ENCODE results near the gene PTPN2.
"Not testable (repeated sequence)": the region's sequence is repeated elsewhere in the genome, so short reads cannot be mapped to it uniquely, and the experiment has no call there.

The PTPN2 gene

DNA sequence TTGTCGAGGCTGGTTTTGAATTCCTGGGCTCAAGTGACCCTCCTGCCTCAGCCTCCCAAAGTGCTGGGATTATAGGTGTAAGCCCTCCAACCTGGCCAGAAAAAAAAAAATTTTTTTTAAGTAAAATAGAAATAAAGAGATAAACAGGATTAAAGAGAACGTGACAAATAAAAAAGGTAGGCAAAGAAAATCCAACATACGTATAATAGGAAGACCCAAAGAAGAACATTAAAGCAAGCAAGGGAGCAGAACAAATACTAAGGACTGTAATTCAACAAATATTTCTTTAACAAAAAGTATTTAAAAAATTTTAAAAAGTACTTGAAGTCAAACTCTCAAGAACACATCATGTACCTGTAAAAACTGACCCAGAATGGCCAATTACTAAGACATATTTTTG is 56.4 kb downstream of the PTPN2 start:
- DNase-seq (ENCODE audit: low read depth in 1 of 2, low spot score in 1 of 2): no peak

DNA sequence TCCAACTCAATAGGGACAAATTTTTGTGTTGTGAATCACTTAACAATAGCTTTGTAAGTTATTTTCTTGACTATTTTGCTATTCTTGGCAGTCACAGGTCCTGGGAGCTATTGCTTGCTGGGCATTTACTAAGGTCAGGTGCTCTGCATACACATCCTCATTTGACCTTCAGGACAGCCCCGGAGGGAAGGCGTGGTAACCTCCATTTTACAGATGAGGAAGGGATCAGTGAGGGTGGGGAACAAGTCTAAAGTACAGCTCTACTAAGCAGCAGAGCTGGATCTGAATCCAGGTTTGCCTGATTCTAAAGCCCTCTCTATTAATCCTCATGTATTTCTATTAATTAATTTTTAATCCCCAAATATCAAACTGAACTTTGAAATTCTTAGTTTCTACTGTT is 58.8 kb downstream of the PTPN2 start:
- no peak for DNase-seq (ENCODE audit: low read depth in 1 of 2, low spot score in 1 of 2)

DNA sequence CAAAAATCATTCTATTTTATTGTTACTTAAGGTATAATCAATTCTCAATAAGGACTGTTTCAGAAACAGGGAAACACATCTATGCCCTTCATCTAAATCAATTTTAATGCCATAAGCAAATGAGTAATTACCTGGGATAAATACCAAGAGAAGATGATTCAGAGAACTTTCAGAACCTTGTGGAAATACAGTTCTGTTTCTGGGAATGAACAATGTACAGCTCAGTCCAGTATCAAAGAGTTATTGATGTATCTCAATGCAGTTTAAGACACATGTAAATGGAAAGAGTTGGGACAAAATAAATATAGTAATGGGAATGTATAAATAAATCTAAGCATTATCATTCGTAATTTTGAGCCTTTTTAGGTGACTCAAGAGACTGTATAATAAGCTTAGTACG is 60.1 kb downstream of the PTPN2 start:
- DNase-seq (ENCODE audit: low read depth in 1 of 2, low spot score in 1 of 2): no peak

DNA sequence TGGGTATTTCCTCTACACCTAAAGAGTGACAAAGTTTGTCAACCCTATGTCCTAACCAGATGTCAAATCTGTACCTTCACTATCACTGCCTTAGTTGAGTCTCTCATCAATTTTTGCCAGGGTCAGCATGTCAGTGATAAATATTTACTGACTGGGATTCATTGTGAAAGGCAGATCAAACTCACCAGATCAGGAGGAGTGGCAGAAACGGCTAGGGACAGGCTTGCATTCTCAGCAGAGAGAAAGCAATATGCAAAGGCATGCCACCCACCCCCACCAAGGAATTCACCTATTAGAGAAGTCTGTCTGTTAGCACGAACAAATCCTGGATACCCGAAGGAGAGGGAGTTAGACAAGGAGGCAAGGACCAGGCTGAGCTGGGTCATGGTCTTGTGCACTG is 62.6 kb downstream of the PTPN2 start:
- DNase-seq (ENCODE audit: low read depth in 1 of 2, low spot score in 1 of 2): no peak

DNA sequence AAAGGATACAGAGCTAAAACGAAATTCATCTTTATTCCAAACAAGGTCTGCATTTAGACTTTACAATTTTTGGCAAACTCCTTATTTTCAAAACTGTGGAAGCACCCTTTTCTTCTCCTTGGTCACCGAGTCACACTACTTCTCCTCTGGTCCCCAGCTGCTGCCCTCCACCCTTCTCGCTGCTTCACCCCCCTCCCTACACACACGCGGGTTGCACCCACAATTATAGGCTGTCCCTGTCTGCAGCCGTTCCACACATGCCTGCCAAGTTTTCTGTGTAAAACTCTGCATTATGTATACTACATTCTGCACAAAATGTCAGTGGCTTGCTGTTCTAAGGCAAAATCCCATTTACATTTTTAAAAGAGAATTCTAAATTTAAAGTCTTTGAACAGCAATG is 63.5 kb downstream of the PTPN2 start:
- DNase-seq (ENCODE audit: low read depth in 1 of 2, low spot score in 1 of 2): no peak

DNA sequence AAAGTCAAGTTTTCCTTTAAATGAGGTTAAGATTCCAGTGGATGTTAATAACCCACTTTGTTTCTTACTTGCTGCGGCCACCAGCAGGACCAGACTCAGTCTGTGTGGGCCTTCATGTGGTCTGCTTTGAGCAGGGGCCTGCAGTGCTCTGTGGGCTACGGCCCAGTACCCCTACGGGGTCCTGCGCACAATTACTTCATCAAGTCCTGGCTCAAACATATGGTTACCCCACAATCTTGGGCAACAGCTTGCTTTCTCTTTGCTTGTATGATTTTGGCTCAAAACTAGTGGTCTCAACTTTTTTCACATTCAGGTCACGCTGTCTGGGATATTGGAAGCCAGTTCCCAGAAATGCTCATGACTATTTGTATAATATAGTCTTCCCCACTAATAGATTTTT is 64.2 kb downstream of the PTPN2 start:
- DNase-seq (ENCODE audit: low read depth in 1 of 2, low spot score in 1 of 2): no peak

DNA sequence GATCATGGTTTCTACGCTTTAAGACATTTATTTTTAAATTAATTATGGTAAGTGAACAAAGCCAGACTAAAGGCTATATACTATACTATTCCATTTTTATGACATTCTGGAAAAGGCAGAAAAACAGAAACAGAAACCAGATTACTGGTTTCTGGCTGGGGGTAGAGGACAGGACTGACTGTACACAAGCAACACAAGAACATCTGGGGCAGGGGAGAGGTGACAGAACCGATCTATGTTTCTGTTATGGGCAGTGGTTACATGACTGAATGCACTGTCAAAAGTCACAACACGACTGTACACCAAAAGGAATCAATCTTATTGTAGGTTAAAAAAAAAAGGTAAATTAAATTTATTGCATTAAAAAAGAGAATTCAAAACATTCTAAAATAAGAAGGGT is 64.7 kb downstream of the PTPN2 start:
- DNase-seq (ENCODE audit: low read depth in 1 of 2, low spot score in 1 of 2): no peak

DNA sequence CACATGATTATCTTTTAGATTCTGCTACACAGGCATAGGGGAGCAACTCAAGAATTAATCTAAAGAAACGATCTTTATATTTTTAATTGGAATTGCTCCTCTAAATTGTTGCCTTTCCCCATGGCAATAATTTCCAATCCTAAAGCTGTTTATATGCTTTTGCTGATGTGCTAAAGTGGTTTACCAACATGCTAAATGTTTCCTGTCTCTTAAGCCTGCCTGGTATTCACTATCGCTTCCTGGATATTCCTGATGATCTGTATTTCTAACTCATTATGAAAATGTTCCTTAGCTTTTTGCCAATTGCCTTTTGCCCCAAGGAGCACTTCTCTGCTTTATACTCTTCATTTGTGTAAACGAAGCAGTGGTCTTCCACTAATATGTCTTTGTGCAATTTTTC is 65.8 kb downstream of the PTPN2 start:
- no peak for DNase-seq (ENCODE audit: low read depth in 1 of 2, low spot score in 1 of 2)

DNA sequence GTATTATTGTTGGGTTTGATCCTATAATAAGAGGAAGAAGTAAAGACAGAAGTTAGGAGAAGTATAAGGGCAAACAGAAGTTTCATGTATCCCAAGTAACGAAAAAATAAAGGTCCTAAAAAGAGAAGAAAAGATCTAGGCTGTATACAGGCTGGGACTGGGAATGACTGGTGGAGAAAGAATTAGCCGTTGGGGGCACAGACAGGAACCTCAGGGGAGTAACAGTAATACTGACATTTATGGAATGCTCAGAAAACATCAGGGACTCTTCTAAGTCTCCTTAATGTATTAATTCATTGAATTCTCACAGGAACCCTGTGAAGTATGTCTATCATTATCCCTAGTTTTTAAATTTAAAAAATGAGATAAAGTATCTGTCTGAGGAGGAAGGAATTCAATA is 67.6 kb downstream of the PTPN2 start:
- no peak for DNase-seq (ENCODE audit: low read depth in 1 of 2, low spot score in 1 of 2)

DNA sequence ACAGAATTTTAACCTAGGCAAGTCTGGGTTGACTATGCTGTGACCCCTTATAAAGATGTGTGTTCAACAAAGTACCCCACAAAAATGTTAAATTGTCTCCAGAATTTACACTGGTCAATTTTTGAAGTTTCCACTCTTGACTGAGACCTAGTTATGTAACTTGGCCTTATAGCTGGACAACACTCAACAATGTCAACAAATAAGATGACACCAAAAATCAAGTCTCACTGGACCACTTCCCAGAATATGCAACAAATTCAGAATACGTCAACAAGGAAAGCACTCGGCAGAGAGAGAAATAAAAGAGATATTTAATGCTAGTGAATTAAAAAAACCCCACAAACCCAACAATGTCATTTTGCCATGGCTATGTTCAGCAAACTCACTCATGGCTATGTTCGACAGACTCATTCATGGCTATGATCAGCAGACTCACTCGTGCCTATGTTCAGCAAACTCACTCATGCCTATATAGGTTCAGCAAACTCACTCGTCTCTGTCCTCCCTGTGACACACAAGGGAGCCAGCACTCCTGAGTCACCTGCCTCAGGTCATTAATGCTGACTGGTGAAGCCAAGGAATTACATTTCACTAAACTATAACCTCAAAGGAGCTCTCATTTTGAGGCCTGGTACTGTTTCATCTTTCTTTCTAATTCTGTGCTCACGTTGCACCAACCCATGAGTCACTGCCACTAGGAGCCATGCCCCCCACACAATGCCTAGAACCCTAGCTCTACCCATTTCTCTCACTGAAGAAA is 72.7 kb downstream of the PTPN2 start:
- no peak for DNase-seq (ENCODE audit: low read depth in 1 of 2, low spot score in 1 of 2)

DNA sequence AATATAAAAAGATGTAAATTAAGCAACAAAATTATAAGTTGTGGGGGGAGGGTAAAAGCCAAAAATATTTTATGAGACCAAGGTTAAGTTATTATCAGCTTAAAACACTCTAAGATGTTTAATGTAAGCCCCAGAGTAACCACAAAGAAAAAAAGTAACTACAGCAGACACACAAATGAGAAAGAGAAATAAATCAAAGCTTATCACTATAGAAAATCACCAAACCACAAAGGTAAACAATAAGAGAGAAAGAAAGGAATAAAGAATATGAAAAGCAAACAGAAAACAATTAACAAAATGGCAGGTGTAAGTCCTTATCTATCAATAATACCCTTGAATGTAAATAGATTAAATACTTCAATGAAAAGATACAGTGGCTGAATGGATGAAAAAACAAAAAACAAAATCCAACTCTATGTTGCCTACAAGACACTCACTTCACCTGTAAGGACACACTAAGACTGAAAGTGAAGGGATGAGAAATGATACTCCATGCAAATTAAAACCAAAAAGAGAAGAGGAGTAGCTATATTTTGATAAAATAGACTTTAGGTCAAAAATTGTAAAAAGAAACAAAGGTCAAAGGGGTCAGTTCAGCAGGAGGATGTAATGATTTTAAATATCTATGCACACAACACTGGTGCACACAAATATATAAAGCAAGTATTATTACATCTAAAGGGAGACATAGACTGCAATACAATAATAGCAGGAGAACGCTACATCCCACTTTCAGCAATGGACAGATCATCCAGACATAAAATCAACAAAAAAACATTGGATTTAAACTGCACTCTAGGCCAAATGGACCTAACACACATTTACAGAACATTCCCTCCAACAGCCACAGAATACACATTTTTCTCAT is 80.7 kb downstream of the PTPN2 start:
- no peak for DNase-seq (ENCODE audit: low read depth in 1 of 2, low spot score in 1 of 2)

DNA sequence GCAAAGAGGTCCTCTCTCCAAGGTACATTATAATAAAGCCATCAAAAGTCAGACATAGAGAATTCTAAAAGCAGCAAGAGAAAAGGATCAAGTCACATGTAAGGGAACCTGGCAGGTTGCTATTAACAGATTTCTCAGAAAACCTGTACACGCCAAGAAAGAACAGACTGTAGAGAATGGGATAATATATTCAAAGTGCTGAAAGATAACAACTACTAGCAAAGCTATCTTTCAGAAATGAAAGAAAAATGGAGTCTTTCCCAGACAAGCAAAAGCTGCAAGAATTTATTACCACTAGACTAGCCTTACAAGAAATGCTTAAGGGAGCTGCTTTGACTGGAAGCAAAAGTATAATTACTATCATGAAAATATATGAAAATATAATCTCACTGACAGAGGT is 81.5 kb downstream of the PTPN2 start:
- DNase-seq (ENCODE audit: low read depth in 1 of 2, low spot score in 1 of 2): no peak

DNA sequence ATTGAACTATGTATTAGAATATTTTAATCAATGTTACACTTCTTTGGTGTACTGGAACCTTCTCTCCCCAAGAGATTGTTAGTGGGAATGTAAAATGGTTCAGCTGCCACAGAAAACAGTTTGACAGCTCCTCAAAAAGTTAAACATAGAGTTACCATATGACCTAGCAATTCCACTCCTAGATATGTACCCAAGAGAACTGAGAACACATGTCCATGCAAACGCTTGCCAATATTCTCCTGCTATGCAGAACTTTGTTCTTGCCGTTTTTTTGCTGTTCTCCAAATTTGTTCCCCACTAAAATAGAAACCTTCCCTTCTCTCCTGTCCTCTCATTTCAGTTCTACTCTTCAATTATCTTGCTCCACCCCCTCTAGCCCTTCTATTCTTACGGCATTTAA is 87.6 kb downstream of the PTPN2 start:
- DNase-seq (ENCODE audit: low read depth in 1 of 2, low spot score in 1 of 2): no peak

DNA sequence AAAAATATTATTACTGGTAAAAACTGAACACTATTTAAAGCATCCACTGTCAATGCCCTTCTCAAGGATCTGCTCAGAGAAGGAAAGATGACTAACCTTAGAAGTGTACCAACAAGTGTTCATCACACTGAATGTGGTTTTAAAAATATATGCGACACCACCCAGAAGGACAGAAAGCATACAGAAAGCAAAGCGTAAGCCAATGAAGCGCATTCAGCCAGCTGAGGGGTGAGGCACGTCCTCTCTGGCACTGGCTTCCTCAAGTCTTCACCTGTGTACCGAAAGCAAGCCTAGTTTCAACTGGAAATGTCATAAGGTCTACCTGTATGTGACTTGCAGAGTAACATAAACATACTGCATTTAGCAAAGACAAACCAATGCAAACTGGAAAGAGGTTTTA is 92.4 kb downstream of the PTPN2 start:
- no peak for DNase-seq (ENCODE audit: low read depth in 1 of 2, low spot score in 1 of 2)

DNA sequence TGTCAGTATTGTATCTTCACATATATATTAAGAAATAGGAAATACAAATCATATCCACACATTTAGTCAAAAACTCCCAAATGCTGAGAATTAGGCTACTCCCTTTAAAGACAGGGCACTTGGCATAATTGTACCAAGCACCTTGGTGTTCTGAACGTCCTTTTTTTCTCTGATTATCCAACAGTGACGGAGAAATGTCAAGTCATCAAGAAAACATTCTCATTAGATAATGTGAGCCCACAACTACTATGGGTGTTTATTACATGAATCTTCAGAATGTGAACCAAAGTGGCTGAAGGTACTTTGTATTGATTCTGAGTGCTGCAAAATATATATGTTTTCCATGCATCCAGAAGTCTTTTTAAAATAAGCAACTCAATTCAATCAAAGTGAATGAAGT is 97.4 kb downstream of the PTPN2 start:
- DNase-seq (ENCODE audit: low read depth in 1 of 2, low spot score in 1 of 2): no peak

DNA sequence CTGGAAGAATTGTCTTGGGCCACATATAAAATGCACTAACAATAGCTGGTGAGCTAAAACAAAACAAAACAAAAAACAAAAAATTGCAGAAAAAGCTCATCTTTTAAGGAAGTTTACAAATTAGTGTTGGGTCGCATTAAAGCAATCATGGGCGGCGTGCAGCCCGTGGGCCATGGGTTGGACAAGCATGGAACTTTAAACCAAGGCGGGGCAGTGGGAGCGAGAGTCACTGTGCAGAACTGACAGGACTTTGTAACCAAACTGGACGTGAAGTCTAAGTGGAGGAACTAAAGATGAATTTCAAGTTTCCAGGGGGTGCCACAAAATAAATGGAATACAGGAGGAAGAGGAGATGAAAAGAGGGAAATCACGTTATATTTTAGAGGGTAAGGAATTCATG is 100.5 kb downstream of the PTPN2 start:
- DNase-seq (ENCODE audit: low read depth in 1 of 2, low spot score in 1 of 2): no peak

DNA sequence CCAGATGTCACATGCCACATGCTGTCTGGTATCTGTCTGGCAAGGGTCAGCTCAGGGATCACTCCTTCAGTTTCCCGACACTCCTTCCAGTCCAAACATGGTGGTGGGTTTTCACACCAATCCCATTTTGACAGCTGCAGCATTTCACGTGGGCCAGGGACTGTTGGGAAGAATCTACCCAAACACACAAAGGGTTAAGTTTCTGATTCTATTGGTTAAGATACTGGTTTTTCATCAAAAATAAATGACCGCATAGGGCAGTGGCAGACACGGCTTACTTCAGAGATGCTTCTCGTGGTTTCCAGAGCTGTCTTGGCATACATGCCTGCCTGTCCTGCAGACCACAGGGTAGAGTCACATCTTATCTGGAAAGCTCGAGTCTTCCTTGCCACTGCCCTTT is 101.5 kb downstream of the PTPN2 start:
- DNase-seq (ENCODE audit: low read depth in 1 of 2, low spot score in 1 of 2): no peak

DNA sequence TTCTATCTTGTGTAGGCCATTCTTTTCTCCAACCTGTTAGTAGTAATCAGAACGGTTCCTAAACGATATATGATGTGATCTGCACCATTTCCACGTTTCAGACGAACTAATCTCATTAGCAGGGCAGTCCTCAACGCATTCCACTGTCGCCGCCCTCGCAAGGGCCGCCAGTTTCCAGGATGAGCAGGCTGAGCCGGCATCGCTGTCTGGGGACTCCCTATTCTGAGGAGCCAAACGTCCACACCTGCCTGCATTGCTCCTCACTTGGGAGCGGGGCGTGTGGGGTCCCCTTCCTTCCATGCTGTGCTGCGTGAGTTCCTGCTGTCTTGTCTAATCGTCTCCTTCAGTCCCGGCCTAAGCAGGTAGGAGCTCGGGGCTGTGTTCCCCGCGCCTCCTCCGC is 104.6 kb downstream of the PTPN2 start:
- DNase-seq (ENCODE audit: low read depth in 1 of 2, low spot score in 1 of 2): no peak

DNA sequence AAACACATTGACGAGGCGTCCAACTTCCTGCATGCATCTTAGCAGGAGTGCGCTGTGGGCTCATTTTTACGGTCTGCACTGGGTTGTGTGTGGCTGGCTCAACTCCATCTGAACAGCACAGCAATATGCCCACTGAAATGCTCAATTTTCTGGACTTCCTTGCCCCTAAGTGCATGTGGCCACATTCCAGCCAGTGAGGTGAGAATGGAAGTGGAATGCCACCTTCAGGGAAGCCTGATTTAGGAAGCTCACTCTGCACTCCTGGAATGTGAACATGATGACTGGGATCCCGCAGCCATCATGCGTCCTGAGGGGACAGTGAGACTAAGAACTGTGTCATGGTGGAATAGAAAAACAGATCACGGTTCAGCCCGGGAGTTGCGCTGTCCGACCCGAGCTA is 105.0 kb downstream of the PTPN2 start:
- DNase-seq (ENCODE audit: low read depth in 1 of 2, low spot score in 1 of 2): no peak

DNA sequence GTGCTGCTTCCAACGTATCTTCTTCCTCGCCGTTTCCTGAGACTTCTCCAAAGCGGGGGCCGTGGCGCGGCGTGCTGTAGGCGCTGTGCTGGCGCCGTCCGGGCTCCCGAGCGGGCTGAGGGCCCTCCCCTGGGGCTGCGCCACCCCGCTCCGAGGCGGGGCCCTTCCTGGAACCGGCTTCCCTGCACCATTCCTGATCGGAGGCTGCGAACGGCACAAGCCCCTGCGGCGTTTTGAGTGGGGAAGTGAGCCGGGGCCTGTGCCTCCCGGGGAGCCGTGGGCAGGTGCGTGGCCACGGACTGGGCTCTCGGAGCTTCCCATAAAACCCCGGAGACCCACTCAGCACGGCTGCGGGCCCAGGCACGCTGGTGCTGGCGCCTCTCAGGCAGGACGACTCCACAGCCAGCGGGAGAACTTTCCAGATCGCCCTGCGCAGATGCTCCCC is 106.5 kb downstream of the PTPN2 start:
- no peak for DNase-seq (ENCODE audit: low read depth in 1 of 2, low spot score in 1 of 2)

DNA sequence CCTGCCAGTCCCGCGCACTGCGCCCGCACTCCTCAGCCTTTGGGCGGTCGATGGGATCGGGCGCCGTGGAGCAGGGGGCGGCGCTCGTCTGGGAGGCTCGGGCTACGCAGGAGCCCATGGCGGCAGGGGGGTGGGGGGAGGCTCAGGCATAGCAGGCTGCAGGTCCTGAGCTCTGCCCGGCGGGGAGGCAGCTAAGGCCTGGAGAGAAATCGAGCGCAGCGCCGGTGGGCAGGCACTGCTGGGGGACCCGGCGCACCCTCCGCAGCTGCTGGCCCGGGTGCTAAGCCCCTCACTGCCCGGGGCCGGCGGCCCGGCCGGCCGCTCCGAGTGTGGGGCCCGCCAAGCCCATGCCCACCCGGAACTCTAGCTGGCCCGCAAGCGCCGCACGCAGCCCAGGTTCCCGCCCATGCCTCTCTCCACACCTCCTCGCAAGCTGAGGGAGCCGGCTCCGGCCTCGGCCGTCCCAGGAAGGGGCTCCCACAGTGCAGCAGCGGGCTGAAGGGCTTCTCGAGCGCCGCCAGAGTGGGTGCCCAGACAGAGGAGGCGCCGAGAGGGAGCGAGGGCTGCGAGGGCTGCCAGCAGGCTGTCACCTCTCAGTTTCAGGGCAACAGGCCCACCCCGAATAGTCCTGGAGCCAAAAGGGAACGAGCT is 107.1 kb downstream of the PTPN2 start:
- DNase-seq (ENCODE audit: low read depth in 1 of 2, low spot score in 1 of 2): no peak

DNA sequence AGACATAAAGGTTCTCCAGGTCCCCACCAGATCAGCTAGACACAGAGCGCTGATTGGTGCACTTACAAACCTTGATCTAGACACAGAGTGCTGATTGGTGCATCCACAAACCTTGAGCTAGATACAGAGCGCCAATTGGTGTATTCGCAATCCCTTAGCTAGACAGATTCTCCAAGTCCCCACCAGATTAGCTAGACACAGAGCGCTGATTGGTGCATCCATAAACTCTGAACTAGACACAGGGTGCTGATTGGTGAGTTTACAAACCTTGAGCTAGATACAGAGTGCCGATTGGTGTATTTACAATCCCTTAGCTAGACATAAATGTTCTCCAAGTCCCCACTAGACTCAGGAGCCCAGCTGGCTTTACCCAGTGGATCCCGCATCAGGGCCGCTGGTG is 107.6 kb downstream of the PTPN2 start:
- DNase-seq (ENCODE audit: low read depth in 1 of 2, low spot score in 1 of 2): not testable (repeated sequence)
